SK-N-SH treated with all-trans-retinoic acid at 6 μM for 48 hours (cell line): ENCODE data around the gene CCDC148.

Source experiments
- ATAC-seq: fragments of 200-7000 bp; cut with Tn5 transposase; 3 replicates; pipeline ENCODE4 v1.9.1; 2020; ENCODE audit warnings: mild to moderate bottlenecking, moderate library complexity
- ARNTL ChIP-seq: fragments of 450-650 bp; formaldehyde crosslinking; IDR thresholded peaks from 2 replicates; pipeline ENCODE4 v1.5.0; 2020; ENCODE audit warnings: low read depth, mild to moderate bottlenecking, moderate library complexity, borderline replicate concordance
- BACH2 ChIP-seq: fragments of 250-450 bp; sonication (Bioruptor Pico); IDR thresholded peaks from 2 replicates; pipeline ENCODE4 v1.9.0; 2021; ENCODE audit warnings: mild to moderate bottlenecking, borderline replicate concordance
- CSDC2 ChIP-seq: fragments of 250-450 bp; sonication (Bioruptor Pico); IDR thresholded peaks from 2 replicates; pipeline ENCODE4 v1.5.0; 2020; ENCODE audit warnings: mild to moderate bottlenecking, moderate library complexity
- ESRRG ChIP-seq: fragments of 250-450 bp; sonication (Bioruptor Pico); IDR thresholded peaks from 2 replicates; pipeline ENCODE4 v1.6.1; 2021; ENCODE audit warnings: mild to moderate bottlenecking
- GLIS3 ChIP-seq: fragments of 250-450 bp; sonication (Bioruptor Pico); IDR thresholded peaks from 2 replicates; pipeline ENCODE4 v1.5.0; 2020; ENCODE audit warnings: mild to moderate bottlenecking, moderate library complexity
- ISL1 ChIP-seq: fragments of 250-450 bp; sonication (Bioruptor Pico); IDR thresholded peaks from 2 replicates; pipeline ENCODE4 v2.1.2; 2022; ENCODE audit warnings: mild to moderate bottlenecking, moderate library complexity
- OSR1 ChIP-seq: fragments of 250-450 bp; sonication (Bioruptor Pico); IDR thresholded peaks from 2 replicates; pipeline ENCODE4 v1.8.0; 2022; ENCODE audit warnings: moderate library complexity, mild to moderate bottlenecking, inconsistent platforms
- PPARA ChIP-seq: fragments of 250-450 bp; sonication (Bioruptor Pico); IDR thresholded peaks from 2 replicates; pipeline ENCODE4 v1.5.0; 2020; ENCODE audit warnings: mild to moderate bottlenecking, borderline replicate concordance
- RARB ChIP-seq: fragments of 250-450 bp; sonication (Bioruptor Pico); IDR thresholded peaks from 2 replicates; pipeline ENCODE4 v1.8.0; 2021; ENCODE audit warnings: mild to moderate bottlenecking, moderate library complexity
- SNAI2 ChIP-seq: fragments of 250-450 bp; sonication (Bioruptor Pico); IDR thresholded peaks from 2 replicates; pipeline ENCODE4 v1.5.0; 2020; ENCODE audit warnings: mild to moderate bottlenecking, moderate library complexity
- TOX ChIP-seq: fragments of 250-450 bp; sonication (Bioruptor Pico); IDR thresholded peaks from 2 replicates; pipeline ENCODE4 v1.8.0; 2021; ENCODE audit warnings: mild to moderate bottlenecking, moderate library complexity, borderline replicate concordance
- ZC3H10 ChIP-seq: fragments of 250-450 bp; sonication (Bioruptor Pico); IDR thresholded peaks from 2 replicates; pipeline ENCODE4 v1.5.1; 2021; ENCODE audit warnings: mild to moderate bottlenecking, moderate library complexity
- ZFP3 ChIP-seq: fragments of 250-450 bp; sonication (Bioruptor Pico); IDR thresholded peaks from 2 replicates; pipeline ENCODE4 v1.5.0; 2020; ENCODE audit warnings: mild to moderate bottlenecking, moderate library complexity
- ZFP30 ChIP-seq: fragments of 450-650 bp; formaldehyde crosslinking; IDR thresholded peaks from 2 replicates; pipeline ENCODE4 v1.5.0; 2022; ENCODE audit warnings: mild to moderate bottlenecking, moderate library complexity
- ZNF565 ChIP-seq: fragments of 450-650 bp; formaldehyde crosslinking; conservative IDR thresholded peaks from 2 replicates; pipeline ENCODE4 v1.5.0; 2020; ENCODE audit warnings: low read depth, mild to moderate bottlenecking, moderate library complexity
- ZNF70 ChIP-seq: fragments of 450-650 bp; formaldehyde crosslinking; IDR thresholded peaks from 2 replicates; pipeline ENCODE4 v1.5.0; 2020; ENCODE audit warnings: mild to moderate bottlenecking, moderate library complexity
- ZNF8 ChIP-seq: fragments of 450-650 bp; formaldehyde crosslinking; IDR thresholded peaks from 2 replicates; pipeline ENCODE4 v1.5.0; 2020; ENCODE audit warnings: mild to moderate bottlenecking, moderate library complexity
- TF ChIP-seq, protein P1 (sequence below): fragments of 250-450 bp; sonication (Bioruptor Pico); IDR thresholded peaks from 2 replicates; pipeline ENCODE4 v1.5.0; 2020; ENCODE audit warnings: mild to moderate bottlenecking, moderate library complexity
- TF ChIP-seq, protein P2 (sequence below): fragments of 250-450 bp; sonication (Bioruptor Pico); IDR thresholded peaks from 2 replicates; pipeline ENCODE4 v1.5.1; 2021; ENCODE audit warnings: mild to moderate bottlenecking, moderate library complexity
- TF ChIP-seq, protein P3 (sequence below): fragments of 250-450 bp; sonication (Bioruptor Pico); IDR thresholded peaks from 2 replicates; pipeline ENCODE4 v1.5.1; 2020; ENCODE audit warnings: low read depth, mild to moderate bottlenecking, moderate library complexity
- TF ChIP-seq, protein P4 (sequence below): fragments of 250-450 bp; sonication (Bioruptor Pico); IDR thresholded peaks from 2 replicates; pipeline ENCODE4 v1.8.0; 2021; ENCODE audit warnings: low read depth, mild to moderate bottlenecking, moderate library complexity, borderline replicate concordance

CCDC148 gene

DNA sequence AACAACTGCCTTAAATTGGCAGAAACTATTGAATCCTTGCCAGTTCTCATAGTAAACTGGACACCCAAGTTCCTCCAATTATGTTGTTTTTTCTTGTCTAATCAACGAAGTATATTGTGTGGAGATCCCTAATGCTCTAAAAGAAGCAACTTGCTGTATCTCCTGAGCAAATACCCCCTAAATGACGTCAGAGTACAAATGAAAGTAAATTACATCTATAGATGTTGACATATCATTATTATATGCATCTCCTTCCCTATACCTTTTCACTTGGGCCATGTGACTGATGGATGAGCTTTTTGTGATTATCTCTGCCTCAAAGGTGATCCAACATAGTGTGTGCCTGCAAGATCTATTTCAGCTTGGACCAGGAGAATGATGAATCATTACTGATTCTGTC is 159.4 kb downstream of the CCDC148 start (continued):
- TF ChIP-seq TOX (CRISPR knock-in tag) (no peak), ZFP3 (no peak), ZNF70 (CRISPR knock-in tag) (no peak), ZFP30 (CRISPR knock-in tag) (no peak)

DNA sequence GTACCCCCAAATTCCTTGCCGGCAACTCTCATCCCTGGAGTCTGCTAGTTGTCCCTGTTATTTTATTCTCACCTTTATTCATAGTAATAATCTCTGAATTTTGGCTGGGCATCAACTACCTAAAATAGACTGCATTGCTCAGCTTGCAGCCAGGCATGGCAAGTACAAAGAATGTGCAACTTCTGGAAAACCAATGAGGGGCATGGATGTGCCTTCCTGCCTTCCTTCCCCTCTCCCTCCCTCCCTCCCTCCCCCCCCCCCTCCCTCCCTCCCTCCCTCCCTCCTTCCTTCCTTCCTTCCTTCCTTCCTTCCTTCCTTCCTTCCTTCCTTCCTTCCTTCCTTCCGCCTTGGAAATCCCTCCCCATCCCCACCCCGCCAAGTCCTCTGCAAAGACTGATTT is 162.8 kb downstream of the CCDC148 start:
- ATAC-seq: no peak
- TF ChIP-seq OSR1 (CRISPR knock-in tag) (no peak), BACH2 (CRISPR knock-in tag) (no peak), ZFP3 (no peak), ESRRG (CRISPR knock-in tag) (no peak), CSDC2 (CRISPR knock-in tag) (no peak), ZNF565 (CRISPR knock-in tag) (no peak), ZFP30 (CRISPR knock-in tag) (no peak), ISL1 (CRISPR knock-in tag) (no peak)
- TF ChIP-seq, protein P1, sequence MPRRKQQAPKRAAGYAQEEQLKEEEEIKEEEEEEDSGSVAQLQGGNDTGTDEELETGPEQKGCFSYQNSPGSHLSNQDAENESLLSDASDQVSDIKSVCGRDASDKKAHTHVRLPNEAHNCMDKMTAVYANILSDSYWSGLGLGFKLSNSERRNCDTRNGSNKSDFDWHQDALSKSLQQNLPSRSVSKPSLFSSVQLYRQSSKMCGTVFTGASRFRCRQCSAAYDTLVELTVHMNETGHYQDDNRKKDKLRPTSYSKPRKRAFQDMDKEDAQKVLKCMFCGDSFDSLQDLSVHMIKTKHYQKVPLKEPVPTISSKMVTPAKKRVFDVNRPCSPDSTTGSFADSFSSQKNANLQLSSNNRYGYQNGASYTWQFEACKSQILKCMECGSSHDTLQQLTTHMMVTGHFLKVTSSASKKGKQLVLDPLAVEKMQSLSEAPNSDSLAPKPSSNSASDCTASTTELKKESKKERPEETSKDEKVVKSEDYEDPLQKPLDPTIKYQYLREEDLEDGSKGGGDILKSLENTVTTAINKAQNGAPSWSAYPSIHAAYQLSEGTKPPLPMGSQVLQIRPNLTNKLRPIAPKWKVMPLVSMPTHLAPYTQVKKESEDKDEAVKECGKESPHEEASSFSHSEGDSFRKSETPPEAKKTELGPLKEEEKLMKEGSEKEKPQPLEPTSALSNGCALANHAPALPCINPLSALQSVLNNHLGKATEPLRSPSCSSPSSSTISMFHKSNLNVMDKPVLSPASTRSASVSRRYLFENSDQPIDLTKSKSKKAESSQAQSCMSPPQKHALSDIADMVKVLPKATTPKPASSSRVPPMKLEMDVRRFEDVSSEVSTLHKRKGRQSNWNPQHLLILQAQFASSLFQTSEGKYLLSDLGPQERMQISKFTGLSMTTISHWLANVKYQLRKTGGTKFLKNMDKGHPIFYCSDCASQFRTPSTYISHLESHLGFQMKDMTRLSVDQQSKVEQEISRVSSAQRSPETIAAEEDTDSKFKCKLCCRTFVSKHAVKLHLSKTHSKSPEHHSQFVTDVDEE: no peak
- TF ChIP-seq, protein P2, sequence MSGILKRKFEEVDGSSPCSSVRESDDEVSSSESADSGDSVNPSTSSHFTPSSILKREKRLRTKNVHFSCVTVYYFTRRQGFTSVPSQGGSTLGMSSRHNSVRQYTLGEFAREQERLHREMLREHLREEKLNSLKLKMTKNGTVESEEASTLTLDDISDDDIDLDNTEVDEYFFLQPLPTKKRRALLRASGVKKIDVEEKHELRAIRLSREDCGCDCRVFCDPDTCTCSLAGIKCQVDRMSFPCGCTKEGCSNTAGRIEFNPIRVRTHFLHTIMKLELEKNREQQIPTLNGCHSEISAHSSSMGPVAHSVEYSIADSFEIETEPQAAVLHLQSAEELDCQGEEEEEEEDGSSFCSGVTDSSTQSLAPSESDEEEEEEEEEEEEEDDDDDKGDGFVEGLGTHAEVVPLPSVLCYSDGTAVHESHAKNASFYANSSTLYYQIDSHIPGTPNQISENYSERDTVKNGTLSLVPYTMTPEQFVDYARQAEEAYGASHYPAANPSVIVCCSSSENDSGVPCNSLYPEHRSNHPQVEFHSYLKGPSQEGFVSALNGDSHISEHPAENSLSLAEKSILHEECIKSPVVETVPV: no peak

DNA sequence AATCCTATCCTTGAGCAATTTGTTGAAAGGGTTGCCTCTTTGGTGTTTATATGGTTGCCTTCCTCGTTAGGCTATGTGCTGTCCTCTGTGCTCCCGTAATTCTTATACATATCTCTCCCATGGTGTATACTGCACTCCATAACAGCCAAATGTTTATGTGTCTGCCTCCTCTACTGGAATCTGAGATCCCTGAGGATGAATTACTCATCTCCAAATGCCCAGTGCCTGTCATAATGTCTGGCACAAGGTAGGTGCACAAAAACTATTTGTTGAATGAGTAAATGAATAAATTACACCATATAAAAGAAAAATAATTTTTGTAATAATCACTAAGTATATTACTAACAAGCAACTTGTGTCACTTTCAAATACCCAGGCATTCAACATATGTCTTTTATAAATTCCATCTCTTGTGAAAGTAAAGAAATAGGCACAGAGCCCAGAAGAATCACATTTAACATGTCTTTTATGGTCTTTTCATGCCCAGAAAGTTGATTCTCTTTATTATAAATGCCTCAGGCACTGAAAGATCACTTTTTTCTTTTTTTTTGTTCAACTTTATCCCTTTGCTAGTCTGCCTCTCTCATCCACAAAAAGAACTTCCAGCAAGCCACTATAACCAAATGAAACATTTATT is 164.9 kb downstream of the CCDC148 start:
- ATAC-seq: no peak
- no peak for TF ChIP-seq GLIS3 (CRISPR knock-in tag)
- no peak for TF ChIP-seq CSDC2 (CRISPR knock-in tag)
- TF ChIP-seq ZFP3: no peak
- TF ChIP-seq TOX (CRISPR knock-in tag): no peak
- TF ChIP-seq OSR1 (CRISPR knock-in tag): no peak
- TF ChIP-seq, protein P3, sequence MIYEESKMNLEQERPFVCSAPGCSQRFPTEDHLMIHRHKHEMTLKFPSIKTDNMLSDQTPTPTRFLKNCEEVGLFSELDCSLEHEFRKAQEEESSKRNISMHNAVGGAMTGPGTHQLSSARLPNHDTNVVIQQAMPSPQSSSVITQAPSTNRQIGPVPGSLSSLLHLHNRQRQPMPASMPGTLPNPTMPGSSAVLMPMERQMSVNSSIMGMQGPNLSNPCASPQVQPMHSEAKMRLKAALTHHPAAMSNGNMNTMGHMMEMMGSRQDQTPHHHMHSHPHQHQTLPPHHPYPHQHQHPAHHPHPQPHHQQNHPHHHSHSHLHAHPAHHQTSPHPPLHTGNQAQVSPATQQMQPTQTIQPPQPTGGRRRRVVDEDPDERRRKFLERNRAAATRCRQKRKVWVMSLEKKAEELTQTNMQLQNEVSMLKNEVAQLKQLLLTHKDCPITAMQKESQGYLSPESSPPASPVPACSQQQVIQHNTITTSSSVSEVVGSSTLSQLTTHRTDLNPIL (CRISPR knock-in tag): no peak
- TF ChIP-seq ISL1 (CRISPR knock-in tag): no peak
- no peak for TF ChIP-seq ZNF8 (CRISPR knock-in tag)

DNA sequence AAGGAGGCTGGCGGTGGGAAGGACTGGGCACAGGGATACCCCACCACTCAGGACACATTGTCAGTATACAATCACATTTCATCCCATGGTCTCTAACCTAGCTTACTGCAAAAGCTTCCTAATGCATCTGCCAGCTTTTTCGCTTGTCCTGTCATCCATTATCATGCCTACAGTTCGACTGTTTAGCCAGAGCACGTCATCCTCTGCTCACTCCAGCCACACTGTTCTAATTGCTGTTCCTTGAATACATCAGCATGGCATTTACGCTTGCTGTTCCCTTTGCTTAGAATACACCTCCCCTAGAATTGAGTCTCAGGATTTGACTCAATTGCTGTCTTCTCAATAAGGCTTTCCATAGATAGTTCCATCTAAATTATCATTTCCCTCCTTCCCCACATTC is 166.3 kb downstream of the CCDC148 start:
- ATAC-seq: no peak
- TF ChIP-seq ZNF70 (CRISPR knock-in tag) (no peak), ESRRG (CRISPR knock-in tag) (no peak), GLIS3 (CRISPR knock-in tag) (no peak), ZNF8 (CRISPR knock-in tag) (no peak), ZC3H10 (CRISPR knock-in tag) (no peak), OSR1 (CRISPR knock-in tag) (no peak), ZFP3 (no peak), ISL1 (CRISPR knock-in tag) (no peak), TOX (CRISPR knock-in tag) (no peak), RARB (CRISPR knock-in tag) (no peak), ARNTL (CRISPR knock-in tag) (no peak), SNAI2 (CRISPR knock-in tag) (no peak), PPARA (CRISPR knock-in tag) (no peak), CSDC2 (CRISPR knock-in tag) (no peak), ZFP30 (CRISPR knock-in tag) (no peak)
- TF ChIP-seq, protein P4, sequence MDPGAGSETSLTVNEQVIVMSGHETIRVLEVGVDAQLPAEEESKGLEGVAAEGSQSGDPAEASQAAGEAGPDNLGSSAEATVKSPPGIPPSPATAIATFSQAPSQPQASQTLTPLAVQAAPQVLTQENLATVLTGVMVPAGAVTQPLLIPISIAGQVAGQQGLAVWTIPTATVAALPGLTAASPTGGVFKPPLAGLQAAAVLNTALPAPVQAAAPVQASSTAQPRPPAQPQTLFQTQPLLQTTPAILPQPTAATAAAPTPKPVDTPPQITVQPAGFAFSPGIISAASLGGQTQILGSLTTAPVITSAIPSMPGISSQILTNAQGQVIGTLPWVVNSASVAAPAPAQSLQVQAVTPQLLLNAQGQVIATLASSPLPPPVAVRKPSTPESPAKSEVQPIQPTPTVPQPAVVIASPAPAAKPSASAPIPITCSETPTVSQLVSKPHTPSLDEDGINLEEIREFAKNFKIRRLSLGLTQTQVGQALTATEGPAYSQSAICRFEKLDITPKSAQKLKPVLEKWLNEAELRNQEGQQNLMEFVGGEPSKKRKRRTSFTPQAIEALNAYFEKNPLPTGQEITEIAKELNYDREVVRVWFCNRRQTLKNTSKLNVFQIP (CRISPR knock-in tag): no peak
- TF ChIP-seq, protein P1: no peak
- TF ChIP-seq, protein P3 (CRISPR knock-in tag): no peak
- TF ChIP-seq, protein P2: no peak
